GM23338 (cell line): ENCODE results near the gene PANK4.

Source experiments
- CREB1 ChIP-seq: fragments of 250-450 bp; sonication (Bioruptor Pico); IDR thresholded peaks from 2 replicates; pipeline ENCODE4 v1.5.0; 2020; ENCODE audit warnings: low read depth, mild to moderate bottlenecking, moderate library complexity
- ZNF114 ChIP-seq: fragments of 250-450 bp; sonication (Bioruptor Pico); IDR thresholded peaks from 2 replicates; pipeline ENCODE4 v1.5.0; 2020; ENCODE audit warnings: mild to moderate bottlenecking, moderate library complexity

DNA sequence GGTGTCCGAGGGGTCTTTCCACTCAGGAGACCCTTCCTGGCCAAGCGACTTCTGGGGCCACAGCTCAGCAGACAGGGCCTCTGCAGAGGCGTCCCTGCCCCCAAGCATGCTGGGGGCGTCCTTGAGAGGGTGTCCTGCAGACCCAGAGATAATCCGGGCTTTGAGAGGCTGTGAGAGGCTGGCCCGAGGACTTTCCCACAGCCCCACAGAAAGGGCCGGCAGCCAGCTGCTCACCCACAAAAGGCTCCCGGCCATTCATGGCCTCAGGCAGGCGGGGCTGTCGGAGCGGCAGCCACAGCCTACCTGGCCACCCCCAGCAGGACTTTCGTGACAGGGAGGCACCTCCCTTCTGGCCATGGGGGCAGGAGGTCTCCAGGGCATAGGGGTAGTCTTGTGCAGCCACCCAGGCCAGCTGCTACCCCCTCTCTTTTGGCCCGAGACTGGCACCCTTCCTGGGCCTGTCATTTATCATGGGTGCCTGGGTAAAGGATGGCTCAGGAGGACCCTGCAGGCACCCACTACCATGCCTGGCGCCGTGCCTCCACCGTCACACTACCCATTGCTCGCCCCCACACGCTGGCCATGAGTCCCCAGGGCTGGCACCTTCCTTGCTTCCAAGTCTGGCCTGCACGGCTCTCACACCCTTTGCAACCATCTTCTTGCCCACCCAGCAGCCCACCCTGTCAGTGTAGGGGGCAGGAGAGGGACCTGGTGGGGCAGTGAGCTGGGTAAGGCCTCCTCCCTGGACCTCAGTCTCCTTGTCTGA lies 18.7 kb upstream of the PANK4 start:
- TF ChIP-seq ZNF114 (CRISPR knock-in tag) (no peak), CREB1 (CRISPR knock-in tag) (no peak)
